ENCODE data around the gene DESI1. TPM values are rescaled to one million over a fixed set of nuclear protein-coding genes. Genes with fewer than 3 reads are reported as not detected.

DESI1 gene
- polyA plus RNA-seq, 1 of the 3 experiments (the other 2 are of a cell fraction), result 8.2 TPM

- Histone ChIP-seq H3K9ac (no peak overlapping the region), H3K9me2 (no peaks in the 10 kb centered on the region), H3K9me3 (no peaks in the 10 kb centered on the region), H3K79me2 (ENCODE audit: insufficient read depth) (0 out of 2 replicates have a peak, but pooled peaks cover under 1% of the 10 kb centered on the region), H3F3A (replicated peaks; ENCODE audit: insufficient read depth) (no peaks in the 10 kb centered on the region), H3K4me3 (ENCODE audit: low read depth in 2 of 2, low read length in 1 of 2) (no peak overlapping the region), H3K36me3 (replicated peaks in 1 of 2; ENCODE audit: control insufficient read depth in 1 of 2, insufficient read depth in 2 of 2, low read length in 1 of 2) (no peaks in the 10 kb centered on the region), H3K4me1 (ENCODE audit: control insufficient read depth in 1 of 2, insufficient read depth in 2 of 2, low read depth in 1 of 2, low read length in 1 of 2) (no peaks in the 10 kb centered on the region; a peak in 2 of 4 replicates), H3K27ac (ENCODE audit: low read depth in 2 of 2, low read length in 1 of 2) (no peak overlapping the region), H3K27me3 (ENCODE audit: insufficient read depth) (no peaks in the 10 kb centered on the region), H3K4me2 (no peak overlapping the region), H4K20me1 (ENCODE audit: insufficient read depth) (no peaks in the 10 kb centered on the region), H2AFZ (ENCODE audit: low read depth) (no peak overlapping the region)
- 86% methylated on average over 1 of the region's 2 CpGs for WGBS (ENCODE audit: low lambda C conversion rate)
- DNase-seq, result no peak
- CTCF ChIA-PET, result interaction anchor here (2.2 kb wide), 1 partner anchor 15 kb away, joined by 5 read pairs; no protein-coding TSS in a partner anchor
- TF ChIP-seq CHD2 (IDR thresholded peaks at IDR 0.05; ENCODE audit: low read length, partially characterized antibody), result no peak
- TF ChIP-seq RFX5 (IDR thresholded peaks at IDR 0.05; ENCODE audit: low read length), result no peak
- TF ChIP-seq USF2 (IDR thresholded peaks at IDR 0.05; ENCODE audit: borderline replicate concordance, low read depth, low read length), result no peak
- no peak for TF ChIP-seq POLR2AphosphoS5 (IDR thresholded peaks at IDR 0.05; ENCODE audit: low read depth, low read length)
- TF ChIP-seq SIN3A (IDR thresholded peaks at IDR 0.05; ENCODE audit: borderline replicate concordance, low read depth, low read length), result no peak
- TF ChIP-seq CTCF (IDR thresholded peaks at IDR 0.05), result no peak
- TF ChIP-seq GATA2 (CRISPR knock-in tag; IDR thresholded peaks at IDR 0.05), result no peak
- TF ChIP-seq USF1 (IDR thresholded peaks at IDR 0.05; ENCODE audit: borderline replicate concordance, low read depth), result no peak
- TF ChIP-seq IRF3 (IDR thresholded peaks at IDR 0.05; ENCODE audit: low read depth, low read length), result no peak
- TF ChIP-seq RCOR1 (IDR thresholded peaks at IDR 0.05; ENCODE audit: low read length), result no peak
- no peak for TF ChIP-seq TAF1 (IDR thresholded peaks at IDR 0.05; ENCODE audit: borderline replicate concordance, low read depth, low read length)
- TF ChIP-seq FOSL2 (IDR thresholded peaks at IDR 0.05; ENCODE audit: borderline replicate concordance, low read depth), result no peak
- no peak for TF ChIP-seq MXI1 (IDR thresholded peaks at IDR 0.05; ENCODE audit: low read depth, low read length)
- TF ChIP-seq ZBTB33 (IDR thresholded peaks at IDR 0.05; ENCODE audit: borderline replicate concordance, low read depth), result no peak
- POLR2A ChIA-PET, result no interaction called here
Measured at GRCh38 chr22:41613456-41613855, 7.4 kb downstream of the DESI1 start.
